DMS53 treated with DMSO at 0.1 percent for 48 hours (cell line): Measurements from ENCODE around the gene DYNLRB2.

Experiments used
- DNase-seq: peaks from one replicate; lab custom pipeline; 2025; ENCODE audit not compliant: unreplicated experiment; lab: John Stamatoyannopoulos, UW

DYNLRB2 gene

GRCh38 chr16:80596507-80597207 is 55.9 kb downstream of the DYNLRB2 start:
- no peak for DNase-seq

GRCh38 chr16:80599466-80599865 is 58.7 kb downstream of the DYNLRB2 start:
- no peak for DNase-seq
